HG02759 (cell line): ENCODE data around the gene LRP1B.

Experiments
- ATAC-seq: cut with Tn5 transposase; IDR thresholded peaks from one replicate; pipeline ENCODE4 v1.9.1; 2021; ENCODE audit warnings: mild to moderate bottlenecking, moderate library complexity; ENCODE audit not compliant: unreplicated experiment

The LRP1B gene

DNA sequence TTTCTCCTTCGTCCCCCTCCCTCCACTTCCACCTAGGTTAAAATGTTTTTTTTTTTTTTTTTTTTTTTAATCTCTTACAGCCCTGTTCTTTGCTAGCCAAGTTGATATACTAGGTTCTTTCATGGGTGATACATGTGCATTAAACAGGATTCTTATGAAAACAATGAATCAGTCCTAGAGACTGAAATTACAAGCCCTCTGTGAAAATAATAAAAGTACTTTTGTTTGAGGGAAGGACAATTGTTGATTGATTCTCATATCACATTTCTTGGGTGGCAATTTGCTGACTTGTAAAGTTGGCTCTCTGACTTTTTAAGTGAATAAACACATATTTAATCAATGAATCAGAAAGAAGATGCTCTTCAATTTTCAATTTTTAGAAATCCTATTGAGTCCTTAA lies 639.9 kb downstream of the LRP1B start:
- no peak for ATAC-seq

GRCh38 chr2:141482697-141483096 lies 648.1 kb downstream of the LRP1B start:
- no peak for ATAC-seq

DNA sequence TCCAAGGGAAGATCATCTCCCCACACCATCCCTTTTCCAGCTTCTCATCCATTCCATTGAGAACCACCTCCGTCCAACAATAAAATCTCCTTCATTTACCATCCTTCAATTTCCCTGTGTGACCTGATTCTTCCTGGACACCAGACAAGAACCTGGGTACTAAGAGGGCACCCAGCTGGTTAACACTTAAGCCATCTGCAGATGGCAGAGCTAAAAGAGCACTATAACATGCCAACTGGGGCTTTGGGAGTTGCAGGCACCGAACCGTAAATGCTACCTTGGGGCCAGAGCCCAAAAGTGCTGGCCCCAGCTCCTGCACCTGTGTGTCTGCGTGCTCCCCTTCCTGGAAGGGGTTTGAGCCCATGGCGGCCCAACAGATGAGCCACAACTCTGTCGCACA lies 655.0 kb downstream of the LRP1B start:
- ATAC-seq = no peak

DNA sequence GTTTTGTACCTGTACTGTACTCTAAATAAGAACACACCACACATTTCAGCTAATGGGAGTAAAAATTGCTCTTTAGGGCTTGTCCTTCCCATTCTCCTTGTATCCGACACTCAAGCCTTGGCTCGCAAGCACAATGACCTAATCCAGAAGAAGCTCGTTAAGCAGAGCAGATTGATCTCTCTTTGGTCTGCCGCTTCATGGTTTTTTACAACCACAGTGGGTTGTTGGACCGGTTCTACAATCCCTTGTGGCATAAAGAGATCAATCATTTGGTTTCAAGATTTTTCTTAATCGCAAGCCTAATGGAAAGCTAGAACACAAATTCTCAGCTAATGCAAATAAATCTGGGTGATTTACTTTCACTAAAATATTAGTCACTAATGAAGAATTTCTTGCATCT lies 662.1 kb downstream of the LRP1B start:
- no peak for ATAC-seq

- ATAC-seq = no peak
Measured at GRCh38 chr2:141467331-141467730, 663.5 kb downstream of the LRP1B start.

- ATAC-seq = no peak
Measured at GRCh38 chr2:141464995-141465394, 665.8 kb downstream of the LRP1B start.

GRCh38 chr2:141458351-141458750 lies 672.5 kb downstream of the LRP1B start:
- ATAC-seq = no peak

- no peak for ATAC-seq
Measured at GRCh38 chr2:141455877-141456276, 674.9 kb downstream of the LRP1B start.

- no peak for ATAC-seq
Measured at GRCh38 chr2:141455211-141455826, 675.5 kb downstream of the LRP1B start.

DNA sequence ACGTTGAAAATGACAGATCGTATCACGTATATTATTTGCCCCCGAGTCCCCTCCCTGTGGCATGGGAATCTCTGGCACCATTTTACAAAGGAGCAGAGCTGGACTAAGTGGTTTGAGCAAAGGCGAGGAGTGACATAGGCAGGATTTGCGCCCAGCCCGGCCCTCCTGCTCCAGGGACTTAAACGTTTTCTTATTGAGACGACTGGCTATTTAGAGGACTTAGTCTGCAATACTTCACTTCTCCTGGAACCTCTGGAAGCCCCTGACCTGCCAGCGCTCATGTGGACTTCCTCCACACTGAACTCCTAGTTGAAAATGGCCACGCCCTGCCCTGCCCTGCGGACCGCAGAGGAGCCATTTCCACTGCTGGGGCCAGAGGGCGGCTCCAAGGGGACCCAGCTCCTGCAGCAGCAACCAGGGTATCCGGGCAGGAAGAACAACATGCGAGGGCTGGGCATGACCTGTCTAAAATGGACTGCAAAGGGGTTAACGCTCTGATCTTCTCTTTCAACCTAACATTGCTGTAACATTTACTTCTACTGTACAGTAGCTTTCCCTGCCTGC lies 690.7 kb downstream of the LRP1B start:
- ATAC-seq = no peak

GRCh38 chr2:141439524-141439923 lies 691.3 kb downstream of the LRP1B start:
- no peak for ATAC-seq

DNA sequence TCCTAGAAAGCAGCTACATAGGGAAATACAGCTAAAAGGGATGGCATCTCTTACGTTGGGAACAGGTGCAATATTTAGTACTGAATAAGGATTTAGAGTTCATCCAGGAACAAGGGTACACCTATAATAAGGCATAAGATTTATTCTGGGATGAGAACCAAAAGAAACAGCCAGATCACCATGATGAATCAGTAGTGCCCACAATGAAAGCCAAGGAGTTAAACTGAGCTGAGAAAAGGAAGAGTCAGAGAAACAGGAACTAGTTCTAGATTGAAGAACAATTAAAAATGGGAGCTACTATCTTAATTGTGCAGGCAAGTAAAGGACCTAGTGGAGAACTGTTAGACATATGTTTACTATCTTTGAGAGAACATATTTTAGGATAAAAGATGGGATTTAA lies 692.3 kb downstream of the LRP1B start:
- no peak for ATAC-seq

DNA sequence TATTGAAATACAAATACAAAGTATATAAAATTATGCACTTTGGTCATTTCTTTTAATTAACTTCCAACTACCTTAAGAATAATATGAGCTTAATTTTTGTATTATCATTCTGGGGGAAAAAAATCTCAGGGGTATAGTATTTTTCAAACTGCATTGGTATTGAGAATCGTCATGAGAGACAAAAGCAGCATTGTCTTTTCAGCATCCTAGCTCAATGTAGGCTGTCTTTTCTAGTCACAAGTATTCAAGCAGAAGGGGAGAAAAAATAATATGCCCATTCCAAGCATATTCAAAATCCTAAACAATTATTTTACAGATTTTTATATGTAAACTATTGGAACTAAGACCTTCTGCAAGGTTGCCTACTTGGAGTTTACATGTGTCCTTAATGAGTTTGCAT lies 693.3 kb downstream of the LRP1B start:
- no peak for ATAC-seq

- ATAC-seq = no peak
Measured at GRCh38 chr2:141423124-141423523, 707.7 kb downstream of the LRP1B start.

- no peak for ATAC-seq
Measured at GRCh38 chr2:141417246-141417797, 713.5 kb downstream of the LRP1B start.

GRCh38 chr2:141411419-141411818 lies 719.4 kb downstream of the LRP1B start:
- ATAC-seq = no peak

DNA sequence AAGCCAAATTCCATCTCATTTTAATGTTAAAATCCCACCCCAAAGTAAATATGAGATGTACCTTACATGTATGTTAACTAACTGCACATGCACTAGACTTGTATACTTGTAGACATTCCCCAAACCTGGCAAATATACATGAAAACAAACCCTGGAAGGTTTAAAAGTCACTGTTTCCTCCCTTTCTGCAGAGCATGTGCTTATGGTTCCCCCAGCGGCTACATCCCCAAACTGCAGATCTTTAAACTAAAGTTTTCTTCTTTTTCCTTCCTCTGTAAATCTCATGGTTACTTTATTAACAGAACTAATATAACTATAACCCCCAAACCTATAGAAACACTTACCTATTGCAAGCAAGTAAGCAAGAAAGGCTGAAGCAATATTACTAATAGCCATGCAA lies 731.5 kb downstream of the LRP1B start:
- ATAC-seq = no peak

DNA sequence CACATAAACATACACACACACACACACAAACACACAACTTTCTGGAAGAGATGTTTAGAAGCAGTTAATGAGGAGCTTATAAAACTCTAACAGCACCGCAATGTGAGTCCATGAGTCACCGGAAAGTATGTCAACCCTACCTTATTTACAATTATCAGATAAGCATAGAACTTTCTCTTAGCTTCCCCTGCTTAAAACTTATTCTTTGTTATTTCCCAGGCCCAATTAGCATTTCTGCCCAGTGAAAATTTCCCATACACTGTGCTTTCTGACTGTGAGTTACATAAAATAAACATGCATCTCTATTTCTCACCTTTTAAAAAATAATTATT lies 737.6 kb downstream of the LRP1B start:
- no peak for ATAC-seq

GRCh38 chr2:141392517-141393213 lies 738.2 kb downstream of the LRP1B start:
- ATAC-seq = no peak

- ATAC-seq = no peak
Measured at GRCh38 chr2:141386168-141386567, 744.6 kb downstream of the LRP1B start.

DNA sequence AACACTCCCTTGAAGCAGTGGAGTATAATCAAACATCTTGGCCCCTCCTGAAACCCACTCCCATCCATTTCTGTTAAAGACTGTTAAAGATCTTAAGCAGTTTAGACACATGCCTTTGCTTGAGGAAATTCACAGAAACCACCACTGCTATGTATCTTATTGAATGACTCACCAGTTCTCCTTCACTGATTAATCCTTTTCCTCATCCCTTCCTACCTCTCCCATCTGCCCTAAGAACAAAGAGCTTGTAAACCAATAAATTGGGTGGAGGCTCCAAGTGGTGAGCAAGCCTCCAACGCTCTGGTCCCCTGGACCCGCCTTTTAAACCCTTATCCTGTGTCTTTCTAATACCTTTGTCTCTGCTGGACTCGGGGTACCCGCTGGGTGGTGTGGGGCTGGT lies 746.1 kb downstream of the LRP1B start:
- no peak for ATAC-seq

GRCh38 chr2:141381946-141382345 lies 748.9 kb downstream of the LRP1B start:
- ATAC-seq = no peak
